ENCODE measurements around the gene DHX16. TPM values are rescaled to one million over a fixed set of nuclear protein-coding genes. Genes with fewer than 3 reads are reported as not detected.
A peak's percentile ranks its signal among the peaks of the same experiment; 100 is the strongest.

The DHX16 gene
- total and polyA plus RNA-seq, 2 of the 4 experiments (the other 2 are of a cell fraction), result 47.9 to 48.4 TPM

DNA sequence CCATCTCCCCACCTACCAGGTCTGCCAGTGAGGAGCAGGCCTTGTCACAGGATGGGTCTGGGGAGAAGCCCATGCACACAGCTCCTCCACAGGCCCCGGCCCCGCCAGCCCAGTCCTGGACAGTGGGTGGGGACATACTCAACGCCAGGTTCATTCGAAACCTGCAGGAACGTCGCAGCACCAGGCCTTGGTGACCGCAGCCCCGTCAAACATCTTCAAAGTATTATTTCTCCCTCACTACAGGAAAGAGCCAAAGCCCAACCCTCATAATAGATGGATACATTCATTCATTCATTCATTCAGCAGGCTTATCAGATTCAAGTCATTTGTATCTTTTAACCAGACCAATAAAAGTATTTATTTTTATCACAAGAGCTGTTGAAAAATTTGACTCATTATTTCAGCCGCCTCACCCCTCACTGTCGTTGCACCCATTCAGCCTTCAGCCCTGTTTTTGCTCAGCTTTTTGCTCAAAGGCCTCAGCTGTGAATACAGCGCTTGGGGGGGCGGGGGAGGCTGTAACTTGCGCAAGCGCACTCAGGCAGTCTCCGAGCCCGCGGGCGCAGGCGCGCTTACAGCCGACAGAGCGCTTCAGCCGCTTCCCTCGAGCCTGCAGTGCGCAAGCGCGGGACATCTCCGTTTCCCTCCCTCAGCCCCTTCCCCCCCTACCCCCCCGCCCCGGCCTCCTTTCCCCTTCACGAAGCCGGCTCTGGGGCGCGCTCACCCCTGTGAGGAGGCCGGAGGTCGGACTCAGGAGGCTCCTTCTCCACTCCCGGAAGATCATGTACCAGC lies 26.2 kb downstream of the DHX16 start, which contains the start of gene C6orf136:
C6orf136 (plus strand) TSS at position 684 of the 792 bp plus-strand sequence; CDS start at position 783, 99 bp downstream.
- H2BK120ac ChIP-seq (ENCODE audit: low read depth, low read length), result no peak within 1 kb of the TSS
- peak; percentile 38; the same call in 1 of the 2 replicates for TF ChIP-seq MAZ (IDR thresholded peaks at IDR 0.05; ENCODE audit: borderline replicate concordance, low read depth, low read length)
- TF ChIP-seq MAFK (IDR thresholded peaks at IDR 0.05; ENCODE audit: low read depth, low read length), result no peak
- peak; percentile 81 for TF ChIP-seq CEBPB (IDR thresholded peaks at IDR 0.05; ENCODE audit: low read depth, low read length)
- intact Hi-C loops (cut with micrococcal nuclease), result no loop called here
- CTCF ChIA-PET, result no interaction called here
- peak within 1 kb of the TSS; percentile 93 for H3K4me2 ChIP-seq (ENCODE audit: low read depth, low read length)
- peak within 1 kb of the TSS; percentile 60 for H3K56ac ChIP-seq (ENCODE audit: extremely low read depth, insufficient read depth, low read length)
- H3K27me3 ChIP-seq (ENCODE audit: control insufficient read depth, insufficient read depth, low read length), result no peaks in the 10 kb centered on the region
- POLR2A ChIA-PET (ENCODE audit: unreplicated experiment), result interaction anchor here (0.6 kb wide), 5 partner anchors 18 to 215 kb away, joined by 4 to 10 read pairs (median 8); no protein-coding TSS in a partner anchor
- peak within 1 kb of the TSS; percentile 61 for H3K23ac ChIP-seq (ENCODE audit: low read depth, low read length)
- H3K4me3 ChIP-seq (ENCODE audit: insufficient read depth, low read depth, low read length), result peak within 1 kb of the TSS; percentile 93
- H2BK15ac ChIP-seq (ENCODE audit: low read depth, low read length), result no peak within 1 kb of the TSS; the same call in 2 of the 3 replicates
- in situ Hi-C loops (cut with MboI; ENCODE audit: low sequenced_read_pairs), result no loop called here
- H3K9me3 ChIP-seq (ENCODE audit: control insufficient read depth, insufficient read depth, low read length), result no peaks in the 10 kb centered on the region
- BruUV-seq (replicated peaks), result no TSS peak
- peak within 1 kb of the TSS; percentile 79 for H2BK5ac ChIP-seq (ENCODE audit: low read depth, low read length, poor library complexity, severe bottlenecking)
- H4K8ac ChIP-seq (ENCODE audit: low read depth in 2 of 2, low read length in 2 of 2), result peak within 1 kb of the TSS; percentile 53 to 81; a peak in 3 of 4 replicates
- peak within 1 kb of the TSS; percentile 45 for H2AK5ac ChIP-seq (ENCODE audit: low read depth, low read length)
- H2BK20ac ChIP-seq (ENCODE audit: low read depth, low read length), result no peak within 1 kb of the TSS
- H3K4ac ChIP-seq (ENCODE audit: low read depth, low read length), result peak within 1 kb of the TSS; percentile 34
- H3K9ac ChIP-seq (ENCODE audit: low read depth, low read length), result peak within 1 kb of the TSS; percentile 85
- no peaks in the 10 kb centered on the region; the same call in 1 of the 2 replicates for H3K9me1 ChIP-seq (ENCODE audit: insufficient read depth, low read length)
- H3K79me1 ChIP-seq (ENCODE audit: low read depth in 1 of 2, low read length in 2 of 2), result peaks cover 13 to 40% of the 10 kb centered on the region in 2 experiments; a peak in 3 of 4 replicates
- peak; percentile 91 for DNase-seq
- peak within 1 kb of the TSS; percentile 99 for H2AFZ ChIP-seq (replicated peaks; ENCODE audit: low read length, poor library complexity)
- peak within 1 kb of the TSS; percentile 95 for H2AK9ac ChIP-seq (replicated peaks; ENCODE audit: low read depth, low read length, poor library complexity)
- 9% methylated on average over 13 of the region's 37 CpGs; no CpG with 5 or more reads in 1 of the 2 experiments for WGBS, 2 experiments (ENCODE audit: extremely low coverage in 2 of 2, insufficient read length in 1 of 2)
- dilution Hi-C loops (cut with HindIII; ENCODE audit: low sequenced_read_pairs, unreplicated experiment), result no loop called here
- peaks cover 31% of the 10 kb centered on the region for H3K36me3 ChIP-seq (ENCODE audit: control insufficient read depth, insufficient read depth, low read length)
- ATAC-seq (ENCODE audit: low read depth), result peak; percentile 90
- peak within 1 kb of the TSS; percentile 86 for H3K27ac ChIP-seq (ENCODE audit: insufficient read depth, low read length)
- peak within 1 kb of the TSS; percentile 75 for H4K5ac ChIP-seq (ENCODE audit: low read depth, low read length)
- H4K91ac ChIP-seq (ENCODE audit: insufficient read depth, low read depth, low read length), result peak within 1 kb of the TSS; percentile 68; the same call in 1 of the 2 replicates
- peaks cover 4% of the 10 kb centered on the region; the same call in 1 of the 2 replicates for H4K20me1 ChIP-seq (ENCODE audit: insufficient read depth, low read length)
- H3K18ac ChIP-seq (ENCODE audit: low read depth, low read length), result peak within 1 kb of the TSS; percentile 1; the same call in 1 of the 2 replicates
- H3K14ac ChIP-seq (replicated peaks; ENCODE audit: low read depth, low read length), result peak within 1 kb of the TSS; percentile 49
- H3K4me1 ChIP-seq (ENCODE audit: control insufficient read depth, insufficient read depth, low read length), result no peaks in the 10 kb centered on the region

Data from IMR-90 (cell line).